ENCODE measurements around the gene PRRT3. TPM values are rescaled to one million over a fixed set of nuclear protein-coding genes. Genes with fewer than 3 reads are reported as not detected.

PRRT3 gene
- total RNA-seq, 1 donor = 5.5 TPM

DNA sequence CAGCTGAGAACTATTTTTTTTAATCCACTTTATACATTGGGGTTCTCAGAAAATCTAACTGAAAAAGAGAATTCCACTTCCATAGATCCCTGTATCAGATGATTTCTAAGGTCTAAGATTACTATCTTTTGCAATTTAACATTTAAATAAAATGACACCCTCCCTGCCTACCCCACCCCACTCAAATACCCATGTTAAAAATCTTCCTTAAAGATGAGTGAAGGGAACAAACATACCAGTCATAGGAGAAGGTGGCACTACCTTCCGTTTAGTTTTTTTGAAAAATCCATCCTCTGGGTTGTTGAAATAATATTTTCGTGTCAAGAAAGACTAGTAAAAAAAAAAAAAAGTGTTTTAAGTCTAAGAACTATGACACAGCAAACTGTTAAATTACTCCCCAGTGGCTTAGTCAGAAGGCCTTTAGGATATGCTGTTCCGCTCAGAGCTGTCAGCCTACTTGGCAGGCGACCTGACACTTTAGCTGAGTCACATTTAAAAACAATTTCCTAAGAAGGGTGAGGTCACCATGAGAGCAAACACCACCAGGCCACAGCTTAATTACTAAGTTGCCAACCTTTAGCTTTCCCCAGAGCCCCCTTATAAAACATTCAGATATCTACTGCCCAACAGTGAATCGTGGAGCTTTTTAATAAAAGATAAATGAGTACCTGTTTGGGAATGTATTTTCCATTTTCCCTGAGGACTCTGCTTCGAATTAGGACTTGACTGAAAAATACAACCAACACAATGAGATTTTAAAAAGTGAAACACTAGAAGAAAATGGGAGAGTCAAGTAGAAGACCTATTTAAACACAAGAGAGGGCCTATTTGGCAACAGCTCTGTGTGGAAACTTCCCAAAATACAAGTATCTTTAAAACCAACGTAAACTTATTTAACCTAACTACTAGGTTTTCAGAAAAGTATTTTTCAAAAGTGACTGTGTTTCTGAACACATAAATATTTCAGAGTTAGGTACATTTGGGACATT is 24.8 kb upstream of the PRRT3 start:
- TF ChIP-seq, protein P1, sequence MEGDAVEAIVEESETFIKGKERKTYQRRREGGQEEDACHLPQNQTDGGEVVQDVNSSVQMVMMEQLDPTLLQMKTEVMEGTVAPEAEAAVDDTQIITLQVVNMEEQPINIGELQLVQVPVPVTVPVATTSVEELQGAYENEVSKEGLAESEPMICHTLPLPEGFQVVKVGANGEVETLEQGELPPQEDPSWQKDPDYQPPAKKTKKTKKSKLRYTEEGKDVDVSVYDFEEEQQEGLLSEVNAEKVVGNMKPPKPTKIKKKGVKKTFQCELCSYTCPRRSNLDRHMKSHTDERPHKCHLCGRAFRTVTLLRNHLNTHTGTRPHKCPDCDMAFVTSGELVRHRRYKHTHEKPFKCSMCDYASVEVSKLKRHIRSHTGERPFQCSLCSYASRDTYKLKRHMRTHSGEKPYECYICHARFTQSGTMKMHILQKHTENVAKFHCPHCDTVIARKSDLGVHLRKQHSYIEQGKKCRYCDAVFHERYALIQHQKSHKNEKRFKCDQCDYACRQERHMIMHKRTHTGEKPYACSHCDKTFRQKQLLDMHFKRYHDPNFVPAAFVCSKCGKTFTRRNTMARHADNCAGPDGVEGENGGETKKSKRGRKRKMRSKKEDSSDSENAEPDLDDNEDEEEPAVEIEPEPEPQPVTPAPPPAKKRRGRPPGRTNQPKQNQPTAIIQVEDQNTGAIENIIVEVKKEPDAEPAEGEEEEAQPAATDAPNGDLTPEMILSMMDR (IDR thresholded peaks at IDR 0.05; ENCODE audit: insufficient read depth, low read length) = no peak
- H3K4me3 ChIP-seq (ENCODE audit: low read depth, low read length) = no peak overlapping the region
- peak; percentile 99 for DNase-seq (ENCODE audit: low read depth)

DNA sequence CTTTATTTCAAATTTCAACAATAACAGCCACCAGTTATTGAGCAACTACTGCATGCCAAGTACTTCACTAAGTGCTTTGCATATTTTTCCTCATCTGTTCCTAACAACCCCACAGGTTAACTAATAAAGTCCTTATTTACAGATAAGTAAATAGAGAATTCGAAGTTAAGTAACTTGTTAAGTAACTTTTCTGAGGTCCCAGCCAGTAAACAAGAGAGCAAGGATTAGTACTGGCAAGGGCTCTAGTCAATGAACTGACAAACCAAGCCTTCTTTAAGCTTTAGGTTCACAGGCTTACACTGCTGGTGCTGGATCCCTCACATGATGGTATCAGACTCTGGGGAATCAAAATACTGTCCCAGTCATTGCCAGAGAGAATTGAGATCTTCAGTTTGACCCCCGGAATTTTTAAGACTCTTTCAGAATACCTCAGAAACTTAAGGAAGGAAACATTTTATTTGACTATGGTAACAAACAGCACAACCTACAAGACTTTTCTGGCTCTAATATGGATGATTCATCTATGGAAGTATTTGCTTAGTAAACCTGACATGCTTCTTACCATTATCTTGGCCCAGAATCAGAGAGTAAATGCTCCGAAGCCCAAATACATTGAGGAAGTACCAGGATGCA is 17.9 kb upstream of the PRRT3 start:
- peak; percentile 85 for DNase-seq (ENCODE audit: low read depth)
- TF ChIP-seq, protein P1 (IDR thresholded peaks at IDR 0.05; ENCODE audit: insufficient read depth, low read length) = no peak
- no peak overlapping the region for H3K4me3 ChIP-seq (ENCODE audit: low read depth, low read length)

DNA sequence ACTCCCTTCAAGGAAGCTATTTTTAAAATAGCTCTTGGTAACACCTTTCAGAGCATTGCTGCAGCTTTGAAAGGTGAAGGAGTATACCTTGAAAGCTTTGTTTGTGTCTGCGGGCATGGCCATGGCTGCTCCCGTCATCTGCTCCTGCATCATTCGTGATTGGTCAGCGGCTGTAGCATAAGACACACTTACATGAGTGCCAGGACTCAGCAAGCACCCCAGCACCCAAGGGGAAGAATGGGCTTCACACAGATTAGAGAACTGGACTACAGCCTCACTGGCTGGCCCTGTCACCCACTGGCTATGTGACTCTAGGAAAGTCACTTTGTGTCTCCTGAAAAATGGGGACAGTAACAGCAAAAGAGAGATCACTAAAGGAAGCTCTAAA is 17.4 kb upstream of the PRRT3 start:
- no peak overlapping the region for H3K4me3 ChIP-seq (ENCODE audit: low read depth, low read length)
- TF ChIP-seq, protein P1 (IDR thresholded peaks at IDR 0.05; ENCODE audit: insufficient read depth, low read length) = no peak
- no peak for DNase-seq (ENCODE audit: low read depth)

GRCh38 chr3:9966841-9967240 is 14.6 kb upstream of the PRRT3 start:
- TF ChIP-seq, protein P1 (IDR thresholded peaks at IDR 0.05; ENCODE audit: insufficient read depth, low read length) = no peak
- no peak for DNase-seq (ENCODE audit: low read depth)
- H3K4me3 ChIP-seq (ENCODE audit: low read depth, low read length) = no peak overlapping the region

GRCh38 chr3:9965200-9965875 is 13.1 kb upstream of the PRRT3 start:
- TF ChIP-seq, protein P1 (IDR thresholded peaks at IDR 0.05; ENCODE audit: insufficient read depth, low read length) = no peak

DNA sequence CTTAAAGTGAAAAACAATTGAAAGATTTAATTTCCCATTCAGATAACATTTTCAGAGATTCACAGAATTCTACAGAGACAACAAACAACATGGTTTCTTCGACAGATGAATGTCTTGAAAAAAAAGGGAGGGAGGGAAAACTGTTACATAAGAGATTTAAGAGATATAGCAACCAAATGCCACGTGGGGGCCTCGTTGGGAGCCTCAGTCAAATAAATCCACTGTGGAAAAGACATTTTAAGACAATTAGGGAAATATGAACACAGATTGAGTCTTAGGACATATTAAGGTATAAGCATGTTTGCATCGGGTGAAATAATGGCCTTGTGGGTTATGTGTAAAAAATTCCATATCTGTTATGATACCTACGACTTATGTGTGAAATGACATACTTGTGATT is 5.0 kb upstream of the PRRT3 start:
- DNase-seq (ENCODE audit: low read depth) = peak; percentile 40
- no peak overlapping the region for H3K4me3 ChIP-seq (ENCODE audit: low read depth, low read length)

More at GRCh38 chr3:9965200-9965875, 13.1 kb upstream of the PRRT3 start:
- no peak for DNase-seq (ENCODE audit: low read depth)
- H3K4me3 ChIP-seq (ENCODE audit: low read depth, low read length) = no peak overlapping the region

More for the DNA sequence above, 5.0 kb upstream of the PRRT3 start:
- TF ChIP-seq, protein P1 (IDR thresholded peaks at IDR 0.05; ENCODE audit: insufficient read depth, low read length) = no peak
